HG03439 (cell line): Measurements from ENCODE around the gene ZDHHC16.

ENCODE experiments used
- ATAC-seq: cut with Tn5 transposase; IDR thresholded peaks from one replicate; pipeline ENCODE4 v1.9.1; 2021; ENCODE audit warnings: mild to moderate bottlenecking, moderate library complexity; ENCODE audit not compliant: unreplicated experiment

The ZDHHC16 gene

GRCh38 chr10:97506199-97506991 is 60.4 kb downstream of the ZDHHC16 start:
- no peak for ATAC-seq
